B cell (primary cell): ENCODE measurements around the gene TMEM17. TPM values are rescaled to one million over a fixed set of nuclear protein-coding genes. Genes with fewer than 3 reads are reported as not detected.

Experiments used
- ATAC-seq: fragments of 200-7000 bp; cut with Tn5 transposase; one replicate; pipeline ENCODE4 v1.10.0; 2021; ENCODE audit warnings: low read depth, mild to moderate bottlenecking, moderate number of reproducible peaks, moderate library complexity
- CTCF ChIA-PET: fragments of 350-600 bp; sonication (Branson Sonifier 250); formaldehyde crosslinking; loops from one replicate; lab custom pipeline; 2021; ENCODE audit warnings: antibody characterized with exemption, inconsistent platforms; lab: Charles Lee
- POLR2A ChIA-PET: fragments of 350-600 bp; sonication (Branson Sonifier 250); formaldehyde crosslinking; loops from one replicate; lab custom pipeline; 2021; ENCODE audit warnings: antibody characterized with exemption; lab: Charles Lee
- DNase-seq: peaks from one replicate; pipeline ENCODE4 v3.0.0; 2013
- H2AFZ ChIP-seq: 2 replicates; pipeline ENCODE4 v1.6.1; 2012; ENCODE audit warnings: mild to moderate bottlenecking, low read depth, low read length; ENCODE audit not compliant: insufficient read depth, poor library complexity, severe bottlenecking
- H3K27ac ChIP-seq, 2 donors: 1 replicate in 1 of 2; 2 replicates in 1 of 2; pipeline ENCODE4 v1.5.1; 2012 to 2013; ENCODE audit warnings: low read length in 2 of 2, mild to moderate bottlenecking in 2 of 2, moderate library complexity in 1 of 2
- H3K27me3 ChIP-seq, 4 experiments: fragments of 200-600 bp in 1 of 4; sonication (generic) in 1 of 4; replicated peaks in 1 of 4; 1 replicate in 2 of 4; 2 replicates in 2 of 4; pipeline versions ENCODE4 v1.6.1 to v1.7.0; 2013 to 2016; ENCODE audit warnings: low read length in 3 of 4, mild to moderate bottlenecking in 2 of 4, mixed read lengths in 1 of 4, moderate library complexity in 1 of 4; ENCODE audit not compliant: insufficient read depth in 4 of 4, control insufficient read depth in 3 of 4; ENCODE audit errors: control extremely low read depth in 1 of 4
- H3K36me3 ChIP-seq, 2 experiments: replicated peaks in 1 of 2; 1 replicate in 1 of 2; 2 replicates in 1 of 2; pipeline versions ENCODE4 v1.6.1 to v1.7.1; 2013; ENCODE audit warnings: low read length in 1 of 2; ENCODE audit not compliant: insufficient read depth in 2 of 2, control insufficient read depth in 1 of 2; ENCODE audit errors: control extremely low read depth in 1 of 2, extremely low read depth in 1 of 2
- H3K4me1 ChIP-seq, 2 donors: fragments of 200-600 bp in 1 of 2; sonication (generic) in 1 of 2; 1 replicate in 1 of 2; 2 replicates in 1 of 2; pipeline versions ENCODE4 v1.5.1 to v1.6.1; 2013 to 2017; ENCODE audit warnings: low read length in 2 of 2; ENCODE audit not compliant: control insufficient read depth in 2 of 2, insufficient read depth in 2 of 2
- H3K4me2 ChIP-seq: replicated peaks from 2 replicates; pipeline ENCODE3; 2012; ENCODE audit warnings: mild to moderate bottlenecking, low read depth, low read length; ENCODE audit not compliant: poor library complexity, severe bottlenecking
- H3K4me3 ChIP-seq, 5 experiments: fragments of 200-600 bp in 1 of 5; sonication (generic) in 1 of 5; 1 replicate in 3 of 5; 2 replicates in 2 of 5; pipeline versions ENCODE4 v1.5.1 to v1.7.0; 2011 to 2016; ENCODE audit warnings: low read length in 4 of 5, mild to moderate bottlenecking in 4 of 5, low read depth in 2 of 5, control low read depth in 1 of 5, moderate library complexity in 1 of 5; ENCODE audit not compliant: insufficient read depth in 1 of 5; ENCODE audit errors: control extremely low read depth in 1 of 5, extremely low read depth in 1 of 5
- H3K79me2 ChIP-seq: fragments of 200-600 bp; sonication (generic); one replicate; pipeline ENCODE4 v1.6.0; 2016; ENCODE audit warnings: low read length; ENCODE audit not compliant: control insufficient read depth, insufficient read depth
- H3K9ac ChIP-seq: fragments of 200-600 bp; sonication (generic); 2 replicates; pipeline ENCODE4 v1.6.1; 2017; ENCODE audit warnings: mild to moderate bottlenecking, low read length, moderate library complexity
- H3K9me3 ChIP-seq, 3 donors: one replicate each; pipeline versions ENCODE4 v1.6.1 to v1.7.1; 2013; ENCODE audit warnings: low read length in 2 of 3; ENCODE audit not compliant: control insufficient read depth in 2 of 3, insufficient read depth in 1 of 3; ENCODE audit errors: control extremely low read depth in 1 of 3
- H4K20me1 ChIP-seq: 2 replicates; pipeline ENCODE4 v1.6.0; 2012; ENCODE audit warnings: mild to moderate bottlenecking, low read length; ENCODE audit not compliant: insufficient read depth, control insufficient read depth, poor library complexity, severe bottlenecking
- H3K27ac Mint-ChIP-seq: one replicate; pipeline ENCODE4 v1.8.0; 2021; ENCODE audit warnings: mixed read lengths
- H3K27me3 Mint-ChIP-seq: one replicate; pipeline ENCODE4 v1.8.0; 2021; ENCODE audit warnings: mixed read lengths
- H3K4me1 Mint-ChIP-seq: one replicate; pipeline ENCODE4 v1.8.0; 2021; ENCODE audit warnings: mixed read lengths
- H3K4me3 Mint-ChIP-seq: one replicate; pipeline ENCODE4 v1.8.0; 2021; ENCODE audit warnings: mixed read lengths
- H3K9me3 Mint-ChIP-seq: one replicate; pipeline ENCODE4 v1.8.0; 2022; ENCODE audit warnings: mixed read lengths; ENCODE audit not compliant: insufficient read depth
- CTCF ChIP-seq: fragments of 200-600 bp; IDR thresholded peaks from one replicate; pipeline ENCODE4 v1.8.0; 2022; ENCODE audit warnings: antibody characterized with exemption, mild to moderate bottlenecking
- EZH2 ChIP-seq: IDR thresholded peaks from 2 replicates; pipeline ENCODE4 v1.6.1; 2012; ENCODE audit warnings: borderline replicate concordance, low read depth, mild to moderate bottlenecking, moderate library complexity, low read length; ENCODE audit not compliant: insufficient read depth, poor library complexity, severe bottlenecking
- WGBS: methylation state at CpG from one replicate; pipeline ENCODE4 v1.1.5; 2013; ENCODE audit warnings: missing lambda C conversion rate; ENCODE audit not compliant: insufficient coverage; 5-methylcytosine and 5-hydroxymethylcytosine counted together
- intact Hi-C: fragments of 100-400 bp; cut with micrococcal nuclease; formaldehyde crosslinking; loops from one replicate; pipeline ENCODE4 v1.10.0; 2022
- polyA plus RNA-seq: library from polyadenylated mRNA; depleted of rRNA; stranded (reverse); fragments of >200 nt; gene quantifications from 2 replicates; pipeline ENCODE4 v1.2.3, GENCODE V29; 2012
- total RNA-seq, 2 donors: library from RNA; stranded (reverse); fragments of 120-200 nt in 1 of 2; gene quantifications; 1 replicate in 1 of 2; 2 replicates in 1 of 2; pipeline versions ENCODE4 v1.2.3 to v1.2.4, GENCODE V29; 2013 to 2022

The TMEM17 gene
- total and polyA plus RNA-seq, 2 donors (not counting 1 experiment from before 2014, with no cell fraction given), result not detected

GRCh38 chr2:62550461-62550860 lies 44.5 kb upstream of the TMEM17 start:
- Histone ChIP-seq H2AFZ (no peak overlapping the region), H3K9ac (no peak overlapping the region), H3K27ac (no peak overlapping the region), H3K4me2 (no peak overlapping the region), H3K79me2 (no peaks in the 10 kb centered on the region), H3K4me1 (no peaks in the 10 kb centered on the region), H3K36me3 (no peaks in the 10 kb centered on the region), H3K27me3 (no peaks in the 10 kb centered on the region), H3K9me3 (no peaks in the 10 kb centered on the region), H4K20me1 (no peaks in the 10 kb centered on the region), H3K4me3 (no peak overlapping the region)
- intact Hi-C loops, result no loop called here
- ATAC-seq (no peak), DNase-seq (no peak)
- WGBS, result no CpG with 5 or more reads among the region's 2 CpGs
- TF ChIP-seq EZH2 (no peak), CTCF (no peak)
- POLR2A ChIA-PET, result no interaction called here
- CTCF ChIA-PET, result no interaction called here
- Mint-ChIP-seq H3K4me3 (no peak overlapping the region), H3K27me3 (peaks cover 9% of the 10 kb centered on the region), H3K9me3 (no peaks in the 10 kb centered on the region), H3K4me1 (no peaks in the 10 kb centered on the region), H3K27ac (no peak overlapping the region)

- intact Hi-C loops, result no loop called here
- Histone ChIP-seq H3K27ac (no peak overlapping the region), H3K9ac (no peak overlapping the region), H4K20me1 (no peaks in the 10 kb centered on the region), H3K36me3 (no peaks in the 10 kb centered on the region), H3K4me1 (no peaks in the 10 kb centered on the region), H2AFZ (no peak overlapping the region), H3K9me3 (no peaks in the 10 kb centered on the region), H3K79me2 (no peaks in the 10 kb centered on the region), H3K27me3 (no peaks in the 10 kb centered on the region), H3K4me3 (no peak overlapping the region), H3K4me2 (no peak overlapping the region)
- no peak overlapping the region for H3K27ac Mint-ChIP-seq
- H3K27me3 Mint-ChIP-seq, result no peaks in the 10 kb centered on the region
- no peak overlapping the region for H3K4me3 Mint-ChIP-seq
- no peaks in the 10 kb centered on the region for H3K4me1 Mint-ChIP-seq
- no peak for DNase-seq
- H3K9me3 Mint-ChIP-seq, result no peaks in the 10 kb centered on the region
- TF ChIP-seq CTCF (no peak), EZH2 (no peak)
- no peak for ATAC-seq
- ChIA-PET CTCF (no interaction called here), POLR2A (no interaction called here)
- no CpG with 5 or more reads among the region's 3 CpGs for WGBS
Measured at GRCh38 chr2:62547854-62548253, 41.9 kb upstream of the TMEM17 start.
